CD4-positive, alpha-beta T cell (primary cell): Measurements from ENCODE around the gene ERG28. TPM values are rescaled to one million over a fixed set of nuclear protein-coding genes. Genes with fewer than 3 reads are reported as not detected.
"Not testable (repeated sequence)": the region's sequence is repeated elsewhere in the genome, so short reads cannot be mapped to it uniquely, and the experiment has no call there.

ENCODE experiments used
- ATAC-seq: fragments of 200-7000 bp; cut with Tn5 transposase; one replicate; pipeline ENCODE4 v1.10.0; 2022; ENCODE audit warnings: mild to moderate bottlenecking; ENCODE audit not compliant: poor library complexity
- CTCF ChIA-PET: fragments of 350-600 bp; sonication (Branson Sonifier 250); formaldehyde crosslinking; loops from one replicate; lab custom pipeline; 2021; ENCODE audit warnings: antibody characterized with exemption, inconsistent platforms; lab: Charles Lee
- POLR2A ChIA-PET: fragments of 350-600 bp; sonication (Branson Sonifier 250); formaldehyde crosslinking; loops from one replicate; lab custom pipeline; 2021; ENCODE audit warnings: antibody characterized with exemption, inconsistent platforms; lab: Charles Lee
- DNase-seq, 14 experiments: peaks; one replicate each; pipeline ENCODE4 v3.0.0-alpha.2; 2013 to 2020; ENCODE audit warnings: mixed read lengths in 2 of 14
- H3K27ac ChIP-seq, 2 donors: one replicate each; pipeline versions ENCODE4 v1.5.1 to v1.7.0; 2013; ENCODE audit warnings: low read length in 2 of 2, low read depth in 1 of 2, mild to moderate bottlenecking in 1 of 2
- H3K27me3 ChIP-seq, 2 experiments: 1 replicate in 1 of 2; 2 replicates in 1 of 2; pipeline versions ENCODE4 v1.6.1 to v1.7.0; 2013; ENCODE audit warnings: low read length in 2 of 2, control low read depth in 1 of 2, mild to moderate bottlenecking in 1 of 2, moderate library complexity in 1 of 2; ENCODE audit not compliant: insufficient read depth in 2 of 2, control insufficient read depth in 1 of 2
- H3K36me3 ChIP-seq: one replicate; pipeline ENCODE4 v1.6.1; 2013; ENCODE audit warnings: low read length, control low read depth; ENCODE audit not compliant: insufficient read depth
- H3K4me1 ChIP-seq: one replicate; pipeline ENCODE4 v1.6.1; 2013; ENCODE audit warnings: low read length, control low read depth; ENCODE audit not compliant: insufficient read depth
- H3K4me3 ChIP-seq: one replicate; pipeline ENCODE4 v1.5.1; 2013; ENCODE audit warnings: mild to moderate bottlenecking, low read length, moderate library complexity
- H3K9me3 ChIP-seq, 2 experiments: 1 replicate in 1 of 2; 2 replicates in 1 of 2; pipeline versions ENCODE4 v1.6.1 to v1.7.0; 2013; ENCODE audit warnings: low read length in 2 of 2, mild to moderate bottlenecking in 2 of 2, control low read depth in 1 of 2, moderate library complexity in 1 of 2; ENCODE audit not compliant: control insufficient read depth in 1 of 2, insufficient read depth in 1 of 2
- H3K27ac Mint-ChIP-seq: one replicate; pipeline ENCODE4 v1.8.0; 2020; ENCODE audit warnings: mixed read lengths
- H3K27me3 Mint-ChIP-seq: one replicate; pipeline ENCODE4 v1.8.0; 2021; ENCODE audit warnings: mixed read lengths
- H3K36me3 Mint-ChIP-seq: one replicate; pipeline ENCODE4 v1.8.0; 2021; ENCODE audit warnings: low read depth, mixed read lengths
- H3K4me1 Mint-ChIP-seq: one replicate; pipeline ENCODE4 v1.8.0; 2021; ENCODE audit warnings: low read depth, mixed read lengths
- H3K4me3 Mint-ChIP-seq: one replicate; pipeline ENCODE4 v1.8.0; 2020; ENCODE audit warnings: mild to moderate bottlenecking, mixed read lengths
- H3K9me3 Mint-ChIP-seq: one replicate; pipeline ENCODE4 v1.8.0; 2020; ENCODE audit warnings: mixed read lengths
- CTCF ChIP-seq: fragments of 200-600 bp; IDR thresholded peaks from one replicate; pipeline ENCODE4 v1.8.0; 2022; ENCODE audit warnings: antibody characterized with exemption, mild to moderate bottlenecking
- intact Hi-C, 2 experiments: fragments of 100-400 bp; cut with DNase I in 1 of 2; cut with micrococcal nuclease in 1 of 2; formaldehyde crosslinking; loops; one replicate each; pipeline versions ENCODE4 v1.15.1 to v1.9.0; 2023 to 2025; cut with DNase I, micrococcal nuclease
- total RNA-seq, 174 experiments: library from RNA in 2 of 174; stranded (reverse) in 2 of 174; gene quantifications; one replicate each; pipeline ENCODE4 v1.2.3 and lab custom pipeline; 2021 to 2026

ERG28 gene
- total RNA-seq, 2 experiments from 2014 or later = 5.7 to 5.8 TPM

GRCh38 chr14:75604979-75605851 is 55.5 kb downstream of the ERG28 start:
- Mint-ChIP-seq H3K27me3 (no peaks in the 10 kb centered on the region), H3K4me3 (no peak overlapping the region), H3K27ac (no peak overlapping the region), H3K9me3 (no peaks in the 10 kb centered on the region), H3K4me1 (no peaks in the 10 kb centered on the region), H3K36me3 (no peaks in the 10 kb centered on the region)
- Histone ChIP-seq H3K9me3 (peaks cover 5 to 7% of the 10 kb centered on the region in 2 experiments), H3K27me3 (no peaks in the 10 kb centered on the region), H3K4me3 (no peak overlapping the region), H3K4me1 (no peaks in the 10 kb centered on the region), H3K27ac (no peak overlapping the region), H3K36me3 (no peaks in the 10 kb centered on the region)
- ChIA-PET POLR2A (no interaction called here), CTCF (no interaction called here)
- no peak for TF ChIP-seq CTCF
- intact Hi-C loops = no loop called here
- DNase-seq (peak in 2 of 14 experiments; percentile 29 to 42), ATAC-seq (no peak)

GRCh38 chr14:75602503-75602902 is 58.2 kb downstream of the ERG28 start:
- Mint-ChIP-seq H3K4me1 (no peaks in the 10 kb centered on the region), H3K27me3 (no peaks in the 10 kb centered on the region), H3K4me3 (no peak overlapping the region), H3K36me3 (no peaks in the 10 kb centered on the region), H3K9me3 (no peaks in the 10 kb centered on the region), H3K27ac (no peak overlapping the region)
- Histone ChIP-seq H3K4me1 (no peaks in the 10 kb centered on the region), H3K9me3 (no peaks in the 10 kb centered on the region), H3K27me3 (no peaks in the 10 kb centered on the region), H3K36me3 (no peaks in the 10 kb centered on the region), H3K27ac (no peak overlapping the region), H3K4me3 (no peak overlapping the region)
- intact Hi-C loops = no loop called here
- ChIA-PET POLR2A (no interaction called here), CTCF (interaction anchor here (1.2 kb wide), 1 partner anchor 11 kb away, joined by 3 read pairs; no protein-coding TSS in a partner anchor)
- DNase-seq (no peak), ATAC-seq (no peak)
- TF ChIP-seq CTCF = no peak

- H3K27ac Mint-ChIP-seq, H3K27me3 Mint-ChIP-seq, H3K9me3 Mint-ChIP-seq, ATAC-seq, H3K4me1 Mint-ChIP-seq, CTCF ChIA-PET, H3K4me3 Mint-ChIP-seq, H3K36me3 ChIP-seq, H3K36me3 Mint-ChIP-seq, H3K4me3 ChIP-seq, intact Hi-C loops, DNase-seq, H3K27ac ChIP-seq, POLR2A ChIA-PET, H3K4me1 ChIP-seq, H3K9me3 ChIP-seq, H3K27me3 ChIP-seq: not testable (repeated sequence)
Observed at GRCh38 chr14:75601061-75601460, 59.6 kb downstream of the ERG28 start.

- H3K27me3 Mint-ChIP-seq, H3K4me3 Mint-ChIP-seq, H3K27me3 ChIP-seq, H3K27ac ChIP-seq, H3K36me3 Mint-ChIP-seq, H3K4me3 ChIP-seq, CTCF ChIA-PET, H3K4me1 ChIP-seq, H3K9me3 ChIP-seq, H3K9me3 Mint-ChIP-seq, H3K27ac Mint-ChIP-seq, ATAC-seq, intact Hi-C loops, DNase-seq, POLR2A ChIA-PET, H3K4me1 Mint-ChIP-seq, H3K36me3 ChIP-seq: not testable (repeated sequence)
Observed at GRCh38 chr14:75600100-75600499, 60.6 kb downstream of the ERG28 start.

Other genes with a start within 250 kb of the ERG28 start
- gene JDP2, start 232.9 kb downstream of the ERG28 start, total RNA-seq = 1 to 10 TPM; 1.1 to 1.2 TPM
- gene BATF, start 138.4 kb downstream of the ERG28 start, total RNA-seq = 1 to 10 TPM; 6.7 to 7.8 TPM
- 1 to 10 TPM in 1 of 2 experiments, under 1 TPM in 1; 0.71 to 2.3 TPM for gene FLVCR2, start 82.3 kb downstream of the ERG28 start, total RNA-seq
- 10 to 100 TPM; 19.8 to 26.4 TPM for gene TTLL5, start 370 bp upstream of the ERG28 start, total RNA-seq